OCI-LY7 (cell line): ENCODE measurements around the gene TMTC1.

ENCODE experiments used
- CTCF ChIP-seq: fragments of 200-600 bp; sonication (generic); conservative IDR thresholded peaks from 2 replicates; pipeline ENCODE4 v1.5.1; 2014; ENCODE audit warnings: mild to moderate bottlenecking, antibody characterized with exemption, low read length, moderate library complexity, mixed read lengths
- EZH2phosphoT487 ChIP-seq: fragments of 200-600 bp; sonication (generic); IDR thresholded peaks from 2 replicates; pipeline ENCODE4 v1.6.1; 2018; ENCODE audit warnings: low read depth, borderline replicate concordance, mild to moderate bottlenecking, mixed run types, antibody characterized with exemption, low read length, moderate library complexity, mixed read lengths

GRCh38 chr12:29778531-29778930, 5.2 kb downstream of the TMTC1 start:
- no peak for TF ChIP-seq CTCF
- TF ChIP-seq EZH2phosphoT487, result no peak
